Caco-2 (cell line): Measurements from ENCODE around the gene CD58. TPM values are rescaled to one million over a fixed set of nuclear protein-coding genes. Genes with fewer than 3 reads are reported as not detected.
"Not testable (repeated sequence)": the region's sequence is repeated elsewhere in the genome, so short reads cannot be mapped to it uniquely, and the experiment has no call there.

Experiments
- BruUV-seq: library from RNA; stranded (reverse); fragments of 400-500 nt; replicated peaks from 2 replicates; lab custom pipeline; 2021; lab: Mats Ljungman, UMichigan
- CTCF ChIA-PET: fragments of 300-600 bp; sonication (Branson Sonifier 250); formaldehyde crosslinking; loops from one replicate; lab custom pipeline; 2022; ENCODE audit warnings: antibody characterized with exemption; lab: Charles Lee
- POLR2A ChIA-PET: fragments of 300-600 bp; sonication (Branson Sonifier 250); formaldehyde crosslinking; loops from one replicate; lab custom pipeline; 2022; ENCODE audit warnings: antibody characterized with exemption; lab: Charles Lee
- DNase-seq, 2 experiments: peaks; one replicate each; pipeline versions ENCODE4 v3.0.0 to v3.0.0-alpha.2; 2020 to 2022
- H3K27me3 ChIP-seq: replicated peaks from 2 replicates; pipeline ENCODE4 v1.6.0; 2011; ENCODE audit warnings: low read length; ENCODE audit not compliant: control insufficient read depth, insufficient read depth
- H3K36me3 ChIP-seq: 2 replicates; pipeline ENCODE4 v1.5.1; 2011; ENCODE audit warnings: low read length; ENCODE audit not compliant: control insufficient read depth, insufficient read depth
- H3K4me1 ChIP-seq: fragments of 250-450 bp; sonication (Bioruptor Pico); 2 replicates; pipeline ENCODE4 v1.5.1; 2020; ENCODE audit warnings: mild to moderate bottlenecking
- H3K4me3 ChIP-seq: 2 replicates; pipeline ENCODE4 v1.5.1; 2011; ENCODE audit warnings: low read depth, mild to moderate bottlenecking, control low read depth, low read length
- H3K9me3 ChIP-seq: fragments of 250-450 bp; sonication (Bioruptor Pico); 2 replicates; pipeline ENCODE4 v1.5.1; 2020; ENCODE audit warnings: mild to moderate bottlenecking, moderate library complexity
- H3K27ac Mint-ChIP-seq: one replicate; pipeline ENCODE4 v1.8.0; 2022; ENCODE audit warnings: mixed read lengths; ENCODE audit not compliant: unreplicated experiment
- H3K27me3 Mint-ChIP-seq: one replicate; pipeline ENCODE4 v1.8.0; 2022; ENCODE audit warnings: mixed read lengths; ENCODE audit not compliant: insufficient read depth, unreplicated experiment
- H3K36me3 Mint-ChIP-seq: one replicate; pipeline ENCODE4 v1.8.0; 2022; ENCODE audit warnings: mild to moderate bottlenecking, mixed read lengths; ENCODE audit not compliant: insufficient read depth, unreplicated experiment
- H3K4me1 Mint-ChIP-seq: one replicate; pipeline ENCODE4 v1.8.0; 2022; ENCODE audit warnings: low read depth, mixed read lengths; ENCODE audit not compliant: unreplicated experiment
- H3K4me3 Mint-ChIP-seq: one replicate; pipeline ENCODE4 v1.8.0; 2022; ENCODE audit warnings: mild to moderate bottlenecking, moderate library complexity, mixed read lengths; ENCODE audit not compliant: unreplicated experiment
- H3K9me3 Mint-ChIP-seq: one replicate; pipeline ENCODE4 v1.8.0; 2022; ENCODE audit warnings: mixed read lengths; ENCODE audit not compliant: unreplicated experiment
- intact Hi-C: fragments of 100-400 bp; cut with micrococcal nuclease; formaldehyde crosslinking; loops from one replicate; pipeline ENCODE4 v1.10.0; 2022; ENCODE audit not compliant: unreplicated experiment
- total RNA-seq: library from RNA; stranded (reverse); gene quantifications from 2 replicates; pipeline ENCODE4 v1.2.3, GENCODE V29; 2022

CD58 gene
- total RNA-seq, 1 experiment from 2014 or later = 5.6 TPM

- H3K4me3 ChIP-seq, CTCF ChIA-PET, H3K27ac Mint-ChIP-seq, intact Hi-C loops, POLR2A ChIA-PET, H3K36me3 ChIP-seq, H3K4me1 Mint-ChIP-seq, H3K9me3 Mint-ChIP-seq, H3K27me3 ChIP-seq, H3K9me3 ChIP-seq, H3K27me3 Mint-ChIP-seq, BruUV-seq, H3K4me1 ChIP-seq, H3K4me3 Mint-ChIP-seq, DNase-seq: not testable (repeated sequence)
- peaks cover 10% of the 10 kb centered on the region for H3K36me3 Mint-ChIP-seq
Observed at GRCh38 chr1:116591951-116592605, 21.3 kb upstream of the CD58 start.

DNA sequence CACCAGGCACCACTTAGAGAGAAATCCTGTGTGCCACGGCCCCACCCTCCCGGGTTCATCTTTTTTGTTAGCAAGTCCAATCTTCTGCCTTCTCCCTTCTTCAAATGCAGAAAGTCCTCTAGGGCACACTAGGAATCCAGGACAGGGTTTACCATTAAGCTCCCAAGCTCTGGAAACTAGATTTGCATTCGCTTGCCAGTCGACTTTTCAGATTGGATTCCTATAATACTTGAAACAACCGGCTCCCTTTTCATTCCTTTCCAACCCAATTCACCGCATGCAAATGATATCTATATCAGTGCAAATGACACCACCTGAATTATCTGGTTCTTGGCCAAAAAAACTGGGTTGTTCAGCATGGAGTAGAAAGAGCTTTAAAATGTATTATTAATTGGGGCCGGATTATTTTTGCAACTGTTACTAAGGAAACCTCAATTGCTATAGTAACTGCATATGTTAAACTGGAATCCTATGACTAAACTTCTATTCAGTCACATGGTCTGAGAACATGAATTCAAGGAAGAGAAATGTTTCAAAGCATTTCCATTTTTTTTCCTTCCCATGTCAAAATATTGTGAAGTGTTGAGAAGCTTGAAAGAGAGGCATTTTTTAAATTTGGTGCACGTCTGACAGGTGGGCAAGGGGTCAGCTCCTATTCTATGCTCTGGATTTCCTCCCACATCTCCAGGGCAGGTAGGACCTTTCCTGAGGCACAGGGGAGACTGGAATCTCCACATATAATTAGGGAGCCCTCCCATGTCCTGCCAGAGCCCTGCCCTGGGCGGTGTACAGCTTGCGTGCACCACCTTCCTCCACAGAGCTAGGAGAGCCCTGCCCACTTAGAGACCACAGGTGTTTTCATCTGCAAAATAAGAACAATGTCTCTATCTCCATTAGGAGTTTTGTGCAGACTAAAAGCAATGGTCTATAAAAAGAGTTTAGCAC, 20.5 kb upstream of the CD58 start:
- H3K27me3 Mint-ChIP-seq, CTCF ChIA-PET, H3K27me3 ChIP-seq, H3K27ac Mint-ChIP-seq, intact Hi-C loops, H3K4me3 Mint-ChIP-seq, H3K4me3 ChIP-seq, POLR2A ChIA-PET, H3K4me1 Mint-ChIP-seq, BruUV-seq, H3K9me3 ChIP-seq, H3K4me1 ChIP-seq, DNase-seq, H3K9me3 Mint-ChIP-seq, H3K36me3 ChIP-seq: not testable (repeated sequence)
- peaks cover 10% of the 10 kb centered on the region for H3K36me3 Mint-ChIP-seq

- BruUV-seq, CTCF ChIA-PET, H3K4me3 ChIP-seq, intact Hi-C loops, H3K27me3 ChIP-seq, H3K9me3 ChIP-seq, H3K4me1 Mint-ChIP-seq, H3K4me1 ChIP-seq, H3K27me3 Mint-ChIP-seq, H3K9me3 Mint-ChIP-seq, DNase-seq, H3K27ac Mint-ChIP-seq, H3K4me3 Mint-ChIP-seq, H3K36me3 ChIP-seq, POLR2A ChIA-PET: not testable (repeated sequence)
- H3K36me3 Mint-ChIP-seq = peaks cover 10% of the 10 kb centered on the region
Observed at GRCh38 chr1:116590359-116591005, 19.7 kb upstream of the CD58 start.

GRCh38 chr1:116589101-116589735, 18.4 kb upstream of the CD58 start:
- BruUV-seq, DNase-seq, intact Hi-C loops, POLR2A ChIA-PET, H3K4me3 Mint-ChIP-seq, H3K27ac Mint-ChIP-seq, H3K27me3 ChIP-seq, H3K36me3 ChIP-seq, H3K9me3 ChIP-seq, H3K4me1 Mint-ChIP-seq, H3K4me1 ChIP-seq, H3K27me3 Mint-ChIP-seq, CTCF ChIA-PET, H3K9me3 Mint-ChIP-seq, H3K4me3 ChIP-seq: not testable (repeated sequence)
- peaks cover 10% of the 10 kb centered on the region for H3K36me3 Mint-ChIP-seq
